ENCODE data around the gene USP11. TPM values are rescaled to one million over a fixed set of nuclear protein-coding genes. Genes with fewer than 3 reads are reported as not detected.

The USP11 gene
- total RNA-seq, 2 donors from 2014 or later = 42.0 to 60.8 TPM

DNA sequence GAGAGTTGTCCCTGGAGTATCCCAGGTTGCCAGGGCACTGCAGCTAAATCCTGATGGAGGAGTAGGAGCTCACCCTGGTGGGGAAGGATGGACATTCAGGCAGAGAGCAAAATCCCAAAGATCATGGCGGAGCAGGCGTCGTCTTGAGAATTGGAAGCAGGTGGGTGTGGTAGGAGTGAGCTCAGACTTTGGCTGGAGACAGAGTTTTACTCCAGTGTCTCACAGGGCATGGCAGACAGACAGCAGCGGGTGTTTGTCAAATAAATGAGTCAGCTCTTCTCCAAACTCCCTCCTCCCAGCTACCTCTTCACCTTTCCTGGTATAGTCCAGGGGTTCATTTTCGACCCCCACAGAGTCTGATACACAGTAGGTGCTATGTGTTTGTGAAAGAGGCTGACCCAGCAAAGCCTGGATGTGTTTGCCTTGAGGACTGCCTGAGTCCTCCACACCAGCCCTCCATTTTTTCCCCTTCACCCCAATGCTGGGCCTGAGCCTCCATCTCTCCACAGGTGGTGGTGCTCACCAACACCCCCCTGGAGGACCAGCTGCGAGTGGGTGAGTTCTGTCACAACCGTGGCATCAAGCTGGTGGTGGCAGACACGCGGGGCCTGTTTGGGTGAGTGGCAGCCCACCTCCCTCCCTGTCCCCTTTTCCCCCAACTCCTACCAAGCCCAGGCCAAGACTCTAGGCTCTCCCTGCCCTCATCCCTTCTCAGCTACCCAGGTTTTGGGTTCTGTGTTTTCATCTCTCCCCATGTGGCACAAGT is 32.2 kb upstream of the USP11 start:
- peak; percentile 41 to 85 for ATAC-seq
- intact Hi-C loops (cut with DNase I) = no loop called here
- peak; percentile 52 for DNase-seq

GRCh38 chrX:47201345-47201944 is 31.4 kb upstream of the USP11 start:
- intact Hi-C loops (cut with DNase I) = no loop called here
- DNase-seq (no peak), ATAC-seq (no peak)

- intact Hi-C loops (cut with DNase I) = no loop called here
- DNase-seq (no peak), ATAC-seq (no peak)
Observed at GRCh38 chrX:47202316-47202715, 30.5 kb upstream of the USP11 start.

- intact Hi-C loops (cut with DNase I) = no loop called here
Observed at GRCh38 chrX:47202877-47203276, 29.9 kb upstream of the USP11 start.

GRCh38 chrX:47204970-47205369 is 27.8 kb upstream of the USP11 start:
- intact Hi-C loops (cut with DNase I) = no loop called here
- no peak for DNase-seq
- ATAC-seq = no peak

More at GRCh38 chrX:47202877-47203276, 29.9 kb upstream of the USP11 start:
- DNase-seq (no peak), ATAC-seq (no peak)

- ATAC-seq (peak in 1 of 2 donors; percentile 57), DNase-seq (peak; percentile 14)
- intact Hi-C loops (cut with DNase I) = no loop called here
Observed at GRCh38 chrX:47206316-47206715, 26.5 kb upstream of the USP11 start.

DNA sequence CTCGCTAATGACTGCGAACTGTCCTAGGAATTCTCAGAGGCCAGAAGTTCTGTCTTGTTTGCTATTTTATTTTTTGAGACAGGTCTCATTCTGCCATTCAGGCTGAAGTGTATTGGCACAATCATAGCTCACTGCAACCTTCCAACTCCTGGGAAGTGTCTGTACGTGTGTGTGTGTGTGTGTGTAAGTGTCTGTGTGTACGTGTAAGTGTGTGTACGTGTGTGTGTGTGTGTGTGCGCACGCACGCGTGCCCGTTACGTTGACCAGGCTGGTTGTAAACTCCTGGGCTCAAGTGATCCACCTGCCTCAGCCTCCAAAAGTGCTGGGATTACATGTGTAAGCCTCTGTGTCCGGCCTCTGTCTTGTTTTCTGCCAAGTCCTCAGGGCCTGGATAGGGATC is 24.7 kb upstream of the USP11 start:
- ATAC-seq = no peak
- intact Hi-C loops (cut with DNase I) = no loop called here
- DNase-seq = peak; percentile 10

DNA sequence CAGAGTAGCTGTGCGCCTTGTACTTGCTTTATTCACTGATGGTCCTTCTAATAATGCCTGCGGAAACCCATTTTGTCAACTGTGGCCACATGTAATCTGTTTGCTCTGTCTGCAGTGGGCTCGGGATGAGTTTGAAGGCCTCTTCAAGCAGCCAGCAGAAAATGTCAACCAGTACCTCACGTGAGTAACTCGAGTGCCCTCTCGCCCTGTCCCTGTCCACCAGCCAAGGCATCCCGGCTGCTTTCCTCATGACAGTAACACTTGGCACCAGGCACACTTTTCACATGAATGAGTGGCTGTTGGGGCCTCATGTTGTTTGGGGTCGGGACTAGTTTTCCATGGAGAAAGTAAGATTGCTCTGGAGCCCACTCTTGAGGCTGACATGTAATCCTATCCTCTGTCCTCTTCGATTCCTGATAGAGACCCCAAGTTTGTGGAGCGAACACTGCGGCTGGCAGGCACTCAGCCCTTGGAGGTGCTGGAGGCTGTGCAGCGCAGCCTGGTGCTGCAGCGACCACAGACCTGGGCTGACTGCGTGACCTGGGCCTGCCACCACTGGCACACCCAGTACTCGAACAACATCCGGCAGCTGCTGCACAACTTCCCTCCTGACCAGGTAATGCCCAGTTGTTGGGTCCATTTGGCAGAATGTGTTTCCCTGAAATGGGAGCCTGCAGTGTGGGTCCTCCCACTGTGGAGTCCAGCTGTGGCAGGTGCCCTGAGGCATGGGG is 23.1 kb upstream of the USP11 start:
- DNase-seq = peak; percentile 38
- intact Hi-C loops (cut with DNase I) = no loop called here
- peak; percentile 49 to 84 for ATAC-seq

DNA sequence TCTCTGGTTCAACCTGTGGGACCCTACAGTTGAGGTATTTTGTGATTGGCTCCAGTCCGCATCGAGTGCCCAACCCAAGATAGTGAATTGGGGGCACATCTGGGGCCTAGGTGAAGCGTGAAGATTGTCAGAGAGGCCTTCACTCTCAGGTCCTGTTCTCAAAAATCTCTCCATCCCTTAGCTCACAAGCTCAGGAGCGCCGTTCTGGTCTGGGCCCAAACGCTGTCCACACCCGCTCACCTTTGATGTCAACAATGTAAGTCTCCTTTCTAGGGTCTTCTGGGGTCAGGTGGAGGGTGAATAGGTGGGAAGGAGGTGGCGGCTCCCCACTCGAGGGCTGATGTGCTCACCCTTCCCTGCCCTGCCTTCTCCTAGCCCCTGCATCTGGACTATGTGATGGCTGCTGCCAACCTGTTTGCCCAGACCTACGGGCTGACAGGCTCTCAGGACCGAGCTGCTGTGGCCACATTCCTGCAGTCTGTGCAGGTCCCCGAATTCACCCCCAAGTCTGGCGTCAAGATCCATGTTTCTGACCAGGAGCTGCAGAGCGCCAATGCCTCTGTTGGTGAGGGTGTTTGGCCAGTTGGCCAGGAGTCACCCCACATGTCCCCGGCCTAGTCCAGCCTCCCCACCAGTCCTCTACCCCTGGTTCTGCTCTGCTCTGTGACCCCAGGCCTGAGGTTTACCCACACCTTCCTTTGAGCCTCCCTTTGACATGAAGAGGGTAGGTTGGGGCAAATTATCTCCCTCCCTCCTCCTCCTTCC is 22.0 kb upstream of the USP11 start:
- intact Hi-C loops (cut with DNase I) = no loop called here
- ATAC-seq (no peak), DNase-seq (peak; percentile 12)

DNA sequence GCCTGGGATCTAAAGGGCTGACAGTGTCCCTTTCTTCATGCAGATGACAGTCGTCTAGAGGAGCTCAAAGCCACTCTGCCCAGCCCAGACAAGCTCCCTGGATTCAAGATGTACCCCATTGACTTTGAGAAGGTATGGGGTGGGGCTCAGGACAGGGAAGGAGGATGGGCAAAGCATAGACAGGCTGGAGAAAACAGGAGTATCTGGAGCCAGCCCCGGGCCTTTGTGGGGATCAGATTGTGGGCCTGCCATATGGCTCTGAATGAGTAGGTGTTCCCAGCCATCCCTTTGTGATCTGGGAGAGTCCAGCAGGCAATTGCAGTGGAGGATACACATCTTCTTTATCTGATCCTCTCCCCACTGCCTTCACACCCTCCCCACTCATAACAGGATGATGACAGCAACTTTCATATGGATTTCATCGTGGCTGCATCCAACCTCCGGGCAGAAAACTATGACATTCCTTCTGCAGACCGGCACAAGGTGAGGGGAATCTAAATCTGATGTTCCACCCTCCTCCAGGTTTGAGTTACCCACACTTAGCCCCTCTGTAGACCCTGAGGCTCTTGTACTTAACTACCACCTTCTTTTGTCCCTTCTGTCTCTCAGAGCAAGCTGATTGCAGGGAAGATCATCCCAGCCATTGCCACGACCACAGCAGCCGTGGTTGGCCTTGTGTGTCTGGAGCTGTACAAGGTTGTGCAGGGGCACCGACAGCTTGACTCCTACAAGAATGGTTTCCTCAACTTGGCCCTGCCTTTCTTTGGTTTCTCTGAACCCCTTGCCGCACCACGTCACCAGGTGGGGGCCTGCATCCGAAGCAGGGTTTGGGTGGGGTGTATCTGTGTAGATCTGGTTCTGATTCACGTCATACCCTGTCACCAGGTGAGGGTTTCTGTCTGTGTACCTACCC is 20.2 kb upstream of the USP11 start:
- ATAC-seq = no peak
- intact Hi-C loops (cut with DNase I) = no loop called here
- DNase-seq = peak; percentile 7

- ATAC-seq = no peak
- intact Hi-C loops (cut with DNase I) = no loop called here
- DNase-seq = peak; percentile 19
Observed at GRCh38 chrX:47214435-47215077, 18.3 kb upstream of the USP11 start.

- ATAC-seq (no peak), DNase-seq (peak; percentile 14)
- intact Hi-C loops (cut with DNase I) = no loop called here
Observed at GRCh38 chrX:47215291-47215900, 17.4 kb upstream of the USP11 start.

DNA sequence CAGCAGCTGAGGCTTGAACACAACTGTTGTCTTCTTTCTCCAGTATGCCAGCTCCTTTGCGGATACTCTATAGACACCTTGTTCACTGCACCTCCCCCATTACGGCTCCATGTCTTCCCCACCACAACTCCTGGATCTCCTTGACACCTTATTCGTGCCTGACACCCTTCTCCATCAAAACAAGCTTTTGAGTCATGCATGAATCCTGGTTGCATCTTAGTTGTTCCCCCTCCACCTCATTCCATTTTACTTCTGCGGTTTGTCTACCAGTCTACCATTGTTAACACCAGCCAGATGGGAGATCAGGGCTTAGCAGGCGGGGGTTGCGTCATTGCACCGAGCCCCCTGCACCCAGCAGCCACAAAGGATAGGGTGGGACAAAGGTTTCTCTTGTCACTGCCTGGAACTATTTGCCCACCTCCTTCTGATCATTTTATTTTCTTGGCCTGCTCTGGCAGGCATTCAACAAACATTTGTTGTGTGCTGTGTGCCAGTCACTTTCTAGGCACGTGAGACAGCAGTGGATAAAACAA is 16.4 kb upstream of the USP11 start:
- intact Hi-C loops (cut with DNase I) = no loop called here

GRCh38 chrX:47217121-47217851 is 15.5 kb upstream of the USP11 start:
- intact Hi-C loops (cut with DNase I) = no loop called here
- DNase-seq = peak; percentile 53
- ATAC-seq = peak in 1 of 2 donors; percentile 8

More for the DNA sequence above, 16.4 kb upstream of the USP11 start:
- DNase-seq (peak; percentile 11), ATAC-seq (no peak)

DNA sequence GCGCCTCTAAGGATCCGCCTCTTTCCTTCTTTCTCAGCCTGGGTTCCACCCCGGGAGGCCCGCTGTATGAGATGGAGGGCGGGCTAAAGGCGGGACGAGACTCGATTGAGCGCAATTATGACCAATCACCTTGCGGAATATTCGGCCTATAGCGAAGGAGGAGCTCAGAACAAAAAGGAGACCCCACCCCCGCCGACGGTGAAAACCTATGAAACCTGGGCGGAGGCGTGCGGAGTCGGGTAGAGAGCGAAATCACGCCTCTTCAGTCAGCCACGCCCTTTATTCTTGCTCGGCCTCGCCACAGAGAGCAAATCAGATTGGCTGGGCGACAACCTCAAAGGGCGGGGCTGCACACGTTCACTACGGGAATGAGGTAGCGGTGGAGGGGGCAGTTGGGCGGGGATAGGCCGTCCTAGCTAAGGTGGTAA is 14.9 kb upstream of the USP11 start:
- intact Hi-C loops (cut with DNase I) = no loop called here
- DNase-seq (peak; percentile 99), ATAC-seq (peak; percentile 88 to 92)

- intact Hi-C loops (cut with DNase I) = no loop called here
- ATAC-seq (peak; percentile 77 to 82), DNase-seq (peak; percentile 85)
Observed at GRCh38 chrX:47218280-47218919, 14.4 kb upstream of the USP11 start, which contains the start of gene CDK16. Gene CDK16, plus strand, starts transcription at chrX:47218681. Its CDS starts 4,877 bp downstream, at chrX:47223558.
